Suppressor macrophage treated with lipopolysaccharide for 1 hour (primary cell): Measurements from ENCODE around the gene AHRR.
A peak's percentile ranks its signal among the peaks of the same experiment; 100 is the strongest.

Experiments used
- DNase-seq, 3 donors: peaks; one replicate each; pipeline ENCODE4 v3.0.0-alpha.2; 2020 to 2022

The AHRR gene

DNA sequence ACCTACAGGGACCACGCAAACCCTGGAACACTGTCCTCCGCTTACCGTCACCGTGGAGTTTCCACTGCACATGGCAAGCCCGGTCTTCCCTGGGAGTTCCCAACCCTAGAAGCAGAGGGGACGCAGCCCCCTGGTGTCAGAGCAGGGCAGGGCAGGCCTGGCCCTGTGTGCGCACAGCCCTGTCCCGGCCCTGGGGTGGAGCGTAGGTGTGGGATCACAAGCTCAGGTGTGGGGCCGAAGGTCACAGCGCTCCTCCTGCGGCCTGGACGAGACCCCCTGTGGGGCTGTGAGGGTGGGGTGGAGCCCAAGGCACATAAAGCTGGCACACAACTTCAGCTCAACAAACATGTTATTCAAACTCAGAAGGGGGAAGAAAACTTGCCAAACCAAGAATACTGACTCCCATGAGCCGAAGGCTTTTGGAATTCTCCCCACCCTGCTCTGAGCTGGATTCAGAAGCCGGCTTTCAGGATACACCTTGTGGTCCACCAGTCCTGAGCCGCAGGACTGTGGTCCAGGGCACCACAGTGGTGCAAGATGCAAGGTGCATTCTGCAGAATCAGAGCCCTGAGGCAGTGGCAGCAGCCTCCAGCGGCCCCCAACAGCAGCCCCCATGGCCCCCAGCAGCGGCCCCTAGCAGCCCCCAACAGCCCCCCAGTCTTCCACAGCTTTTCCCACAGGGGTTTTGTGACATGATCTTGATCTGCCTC, 109.6 kb downstream of the AHRR start:
- DNase-seq, result peak; percentile 64 to 77 (median 70)

DNA sequence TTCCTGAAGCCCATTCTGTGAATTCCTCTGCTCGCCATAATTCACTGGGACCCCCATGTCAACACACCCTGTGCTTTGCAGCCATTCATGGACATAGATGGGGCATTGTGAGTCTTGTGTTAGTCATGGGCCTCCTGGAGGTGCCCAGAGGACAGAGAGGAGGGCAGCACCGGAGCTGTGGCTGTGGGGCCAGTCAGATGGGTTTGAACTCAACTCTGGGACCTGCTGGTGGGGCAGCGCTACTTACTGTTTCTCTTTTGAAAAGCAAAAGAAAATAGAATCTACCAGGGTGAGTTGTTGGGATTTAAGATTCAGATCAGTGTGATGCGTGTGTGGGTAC, 110.2 kb downstream of the AHRR start:
- no peak for DNase-seq

DNA sequence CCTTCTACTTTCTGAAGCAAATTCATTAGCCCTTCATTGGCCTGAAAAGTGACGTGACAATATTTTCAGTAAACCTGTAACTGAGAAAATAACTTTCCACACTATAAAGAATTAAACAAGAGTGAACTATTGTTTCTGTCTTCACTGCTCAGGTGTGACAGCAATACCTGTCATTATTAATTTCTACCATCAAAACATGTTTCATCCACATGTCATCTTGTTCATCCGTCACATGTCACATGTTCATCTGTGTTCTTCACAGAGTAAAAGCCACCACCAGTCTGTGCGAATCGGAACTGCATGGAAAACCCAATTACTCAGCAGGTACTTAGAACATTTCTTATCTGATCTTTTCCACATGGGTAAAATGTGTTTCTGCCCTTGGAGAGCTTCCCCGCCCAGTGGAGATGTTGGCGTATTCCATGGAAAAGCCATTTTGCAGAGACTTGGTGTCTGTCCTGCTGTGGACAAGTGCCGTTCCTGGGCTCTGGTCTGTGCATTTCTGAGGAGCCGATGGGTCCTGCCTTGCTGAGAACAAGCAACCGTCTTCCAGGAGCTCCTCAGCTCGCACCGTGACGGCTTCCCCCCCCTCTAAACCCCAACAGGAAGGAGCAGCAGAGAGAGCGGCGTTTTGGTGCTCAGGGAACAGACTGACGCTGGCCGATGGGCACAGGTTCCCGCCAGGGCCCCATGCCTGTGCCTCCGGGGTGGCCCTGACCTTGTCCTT, 110.8 kb downstream of the AHRR start:
- DNase-seq, result no peak

DNA sequence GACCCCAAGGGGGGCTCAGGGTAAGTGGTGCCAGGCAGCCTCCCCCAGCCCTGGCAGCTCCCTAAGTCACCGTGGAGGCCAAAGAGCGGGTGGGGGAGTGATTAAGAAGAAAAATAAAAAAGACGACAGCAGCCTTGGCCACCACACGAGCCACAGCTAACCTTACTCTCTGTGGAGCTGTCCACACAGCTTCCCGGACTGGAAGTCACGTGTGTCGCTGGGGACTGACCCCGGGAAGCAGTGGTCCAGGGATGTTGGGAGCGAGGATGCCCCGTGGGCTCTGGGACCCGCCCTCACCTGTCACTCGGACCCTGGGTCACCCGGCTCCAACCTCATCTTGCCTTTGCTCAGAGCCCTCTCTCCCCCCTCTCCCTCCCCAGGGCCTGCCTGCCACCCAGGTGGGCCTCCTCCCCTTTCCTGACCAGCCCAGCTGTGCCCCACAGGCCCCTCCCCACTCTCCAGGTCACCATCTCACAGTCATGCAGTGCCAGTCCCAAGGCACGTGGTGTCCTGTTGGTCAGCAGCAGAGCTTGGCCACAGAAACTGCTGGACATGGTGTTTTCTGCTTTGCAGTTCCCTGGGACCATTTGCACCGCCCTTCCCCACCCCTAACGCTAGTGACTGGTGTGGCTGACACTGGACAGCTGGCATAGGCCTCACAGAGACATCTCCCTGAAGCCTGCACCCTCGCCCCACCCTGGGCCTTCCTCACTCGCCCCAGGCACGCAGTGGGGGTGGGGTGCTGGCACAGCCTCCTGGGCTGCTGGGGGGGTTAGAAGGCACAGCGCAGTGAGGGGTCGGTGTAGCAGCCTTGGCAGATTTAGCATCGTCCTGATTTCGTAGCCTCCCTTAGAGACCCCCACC, 111.6 kb downstream of the AHRR start:
- DNase-seq, result no peak

DNA sequence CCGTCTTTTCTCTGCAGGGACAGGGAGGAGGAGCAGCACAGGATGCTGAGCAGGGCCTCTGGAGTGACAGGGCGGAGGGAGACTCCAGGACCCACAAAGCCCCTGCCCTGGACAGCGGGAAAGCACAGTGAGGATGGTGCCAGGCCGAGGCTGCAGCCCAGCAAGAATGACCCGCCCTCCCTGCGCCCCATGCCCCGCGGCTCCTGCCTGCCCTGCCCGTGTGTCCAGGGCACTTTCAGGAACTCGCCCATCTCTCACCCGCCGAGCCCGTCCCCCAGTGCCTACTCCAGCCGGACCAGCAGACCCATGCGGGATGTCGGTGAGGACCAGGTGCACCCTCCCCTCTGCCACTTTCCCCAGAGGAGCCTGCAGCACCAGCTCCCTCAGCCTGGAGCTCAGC, 112.3 kb downstream of the AHRR start:
- no peak for DNase-seq

DNA sequence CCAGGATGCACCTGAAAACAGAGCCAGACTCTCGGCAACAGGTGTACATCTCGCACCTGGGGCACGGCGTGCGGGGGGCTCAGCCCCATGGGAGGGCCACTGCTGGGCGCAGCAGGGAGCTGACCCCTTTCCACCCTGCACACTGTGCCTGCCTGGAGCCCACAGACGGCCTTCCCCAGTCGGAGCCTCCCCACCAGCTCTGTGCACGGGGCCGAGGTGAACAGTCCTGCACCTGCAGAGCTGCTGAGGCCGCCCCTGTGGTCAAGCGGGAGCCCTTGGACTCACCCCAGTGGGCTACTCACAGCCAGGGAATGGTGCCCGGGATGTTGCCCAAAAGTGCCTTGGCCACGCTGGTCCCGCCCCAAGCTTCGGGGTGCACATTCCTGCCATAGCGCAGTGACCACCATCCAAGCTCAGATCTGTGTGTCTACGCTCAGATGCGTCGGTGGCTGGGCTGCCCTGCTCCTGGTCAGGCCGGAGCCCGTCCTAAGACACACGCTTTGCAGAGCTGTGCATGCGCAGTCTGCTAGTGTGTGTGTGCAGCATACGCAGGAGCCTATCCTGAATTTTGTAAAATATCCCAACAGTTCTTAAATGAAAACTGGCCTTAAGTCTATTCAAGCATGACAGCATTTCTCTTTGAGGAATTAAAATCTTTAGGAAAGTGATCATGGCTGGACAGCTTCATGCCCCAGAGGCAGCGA, 113.1 kb downstream of the AHRR start:
- DNase-seq, result no peak

DNA sequence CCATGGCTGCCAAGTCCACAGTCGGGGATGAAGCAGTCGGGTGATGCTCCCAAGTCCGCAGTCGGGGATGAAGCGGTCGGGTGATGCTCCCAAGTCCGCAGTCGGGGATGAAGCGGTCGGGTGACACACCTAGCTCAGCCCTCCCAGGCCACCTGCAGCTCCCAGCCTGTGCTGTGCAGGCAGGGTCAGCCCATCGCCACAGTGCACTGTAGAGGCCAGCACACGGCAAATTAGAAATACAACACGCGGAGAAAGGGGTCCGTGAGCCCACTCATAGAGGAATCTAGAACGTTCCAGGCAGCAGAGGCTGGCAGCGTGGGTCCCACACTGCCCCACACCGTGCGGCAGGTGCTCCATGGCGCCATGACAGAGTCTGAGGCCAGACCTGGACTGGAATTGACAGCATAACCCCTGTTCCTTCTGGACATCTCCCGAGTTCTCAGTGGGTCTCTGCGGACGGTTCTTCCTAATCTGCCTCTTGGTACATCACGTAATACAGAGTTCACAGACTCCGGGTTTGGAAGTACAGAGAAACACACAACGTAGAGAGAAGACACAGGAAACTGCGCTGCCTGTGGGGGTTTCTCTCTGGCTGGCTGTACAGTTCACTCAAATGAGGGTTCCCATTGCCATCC, 113.8 kb downstream of the AHRR start:
- no peak for DNase-seq

DNA sequence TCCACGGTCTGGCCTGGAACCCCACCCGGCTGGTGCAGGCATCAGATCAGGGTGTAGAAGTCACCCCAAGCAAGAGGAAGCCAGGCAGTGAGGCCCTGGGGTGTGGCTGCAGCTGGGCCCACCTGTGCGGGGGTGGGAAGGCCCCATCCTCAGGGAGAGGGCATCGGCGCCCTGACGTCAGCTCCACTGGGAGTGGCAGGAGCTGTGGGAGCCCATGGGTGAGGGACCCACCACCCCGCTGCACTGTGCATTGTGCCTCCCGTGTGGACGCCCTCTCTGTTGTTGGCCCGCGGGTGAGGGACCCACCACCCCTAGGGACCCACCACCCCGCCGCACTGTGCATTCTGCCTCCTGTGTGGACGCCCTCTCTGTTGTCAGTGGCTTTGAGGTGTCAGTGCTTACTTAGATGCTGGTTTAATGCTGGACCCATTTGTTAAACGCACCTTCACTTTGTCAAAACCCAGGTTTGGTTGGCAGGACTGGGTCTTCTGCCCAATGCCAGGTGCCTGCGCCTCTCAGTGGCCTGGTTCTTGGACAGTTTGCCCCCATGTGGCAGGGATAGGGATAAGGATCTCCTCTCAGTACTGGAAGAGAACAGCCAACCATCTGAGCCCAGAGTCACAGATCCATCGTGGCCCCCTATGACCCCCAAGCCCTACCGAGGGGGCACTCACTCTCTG, 114.6 kb downstream of the AHRR start:
- DNase-seq, result peak in 2 of 3 donors; percentile 20 to 49

DNA sequence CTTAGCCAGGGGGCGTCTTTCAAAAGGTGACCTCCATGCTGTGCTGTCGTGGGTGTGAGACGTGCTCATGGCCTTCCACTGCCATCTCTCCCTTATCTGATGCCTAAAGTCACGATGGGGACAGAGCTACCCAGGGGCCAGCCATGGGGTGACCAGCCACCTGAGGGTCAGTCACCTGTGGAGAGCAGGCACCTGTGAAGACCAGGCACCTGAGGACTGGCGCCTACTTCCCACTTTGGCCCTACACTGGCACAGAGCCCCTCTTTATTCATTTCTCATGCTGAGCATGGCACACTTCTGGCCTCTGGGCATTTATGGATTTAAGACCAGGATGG, 115.1 kb downstream of the AHRR start:
- no peak for DNase-seq

DNA sequence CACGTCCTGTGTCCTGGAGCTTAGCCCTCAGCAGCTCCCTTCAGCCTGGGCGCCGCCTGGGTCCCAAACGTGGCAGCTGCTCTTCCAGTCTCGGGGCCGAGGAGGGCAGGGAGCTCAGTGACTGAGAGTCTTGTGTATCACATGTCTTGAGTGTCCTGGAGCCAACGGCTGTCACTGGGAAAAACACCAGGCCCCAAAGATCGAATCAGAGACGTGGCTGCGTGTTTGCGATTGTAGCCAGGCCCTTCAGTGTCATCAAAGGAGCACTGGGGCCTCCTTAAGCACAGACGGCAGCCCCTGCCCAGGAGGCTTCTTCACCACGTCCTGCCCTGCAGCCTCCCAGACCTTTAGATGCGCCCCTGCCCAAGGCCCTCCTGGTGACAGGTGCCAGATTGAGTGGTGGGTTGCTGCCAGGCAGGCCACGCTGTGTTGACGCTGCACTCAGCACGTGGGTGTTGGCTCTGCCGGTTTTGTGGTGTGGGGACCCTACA, 115.8 kb downstream of the AHRR start:
- no peak for DNase-seq

DNA sequence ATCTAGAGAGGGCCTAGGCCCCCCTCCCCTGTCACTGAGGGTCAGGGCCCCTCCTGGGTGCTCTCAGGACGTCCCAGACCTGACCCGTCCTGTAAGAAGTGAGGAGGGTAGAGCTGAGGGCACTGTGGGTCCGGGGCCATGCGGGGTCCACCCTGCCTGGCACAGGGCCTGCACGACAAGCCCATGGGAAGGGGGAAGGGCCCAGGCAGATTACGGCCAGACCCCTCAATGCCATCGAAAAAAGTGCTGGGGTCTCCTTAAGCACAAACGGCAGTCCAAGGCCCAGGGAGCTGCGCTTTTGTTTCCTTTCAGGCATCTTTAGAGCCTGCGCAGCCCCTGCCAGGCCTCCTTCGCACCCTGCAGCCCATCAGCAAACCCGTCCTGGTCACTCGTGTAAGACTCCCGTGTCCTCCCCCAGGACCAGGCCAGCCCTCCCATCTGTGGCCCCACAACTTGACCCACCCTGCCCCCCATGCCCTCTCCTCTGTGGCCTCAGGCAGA, 117.0 kb downstream of the AHRR start:
- DNase-seq, result no peak

DNA sequence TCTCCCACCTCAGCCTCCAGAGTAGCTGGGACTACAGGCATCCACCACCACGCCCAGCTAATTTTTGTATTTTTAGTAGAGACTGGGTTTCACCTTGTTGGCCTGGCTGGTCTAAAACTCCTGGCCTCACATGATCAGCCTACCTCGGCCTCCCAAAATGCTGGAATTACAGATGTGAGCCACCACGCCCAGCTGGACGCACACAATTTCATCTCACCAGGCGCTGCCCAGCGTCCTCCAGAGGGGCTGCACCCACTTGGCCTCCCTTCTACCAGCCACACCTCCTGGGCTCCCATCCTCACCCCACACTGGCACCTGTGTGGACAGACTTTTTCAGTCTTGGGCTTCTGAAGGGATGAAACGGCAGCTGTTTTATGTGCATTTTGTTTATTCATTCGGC, 117.7 kb downstream of the AHRR start:
- no peak for DNase-seq

DNA sequence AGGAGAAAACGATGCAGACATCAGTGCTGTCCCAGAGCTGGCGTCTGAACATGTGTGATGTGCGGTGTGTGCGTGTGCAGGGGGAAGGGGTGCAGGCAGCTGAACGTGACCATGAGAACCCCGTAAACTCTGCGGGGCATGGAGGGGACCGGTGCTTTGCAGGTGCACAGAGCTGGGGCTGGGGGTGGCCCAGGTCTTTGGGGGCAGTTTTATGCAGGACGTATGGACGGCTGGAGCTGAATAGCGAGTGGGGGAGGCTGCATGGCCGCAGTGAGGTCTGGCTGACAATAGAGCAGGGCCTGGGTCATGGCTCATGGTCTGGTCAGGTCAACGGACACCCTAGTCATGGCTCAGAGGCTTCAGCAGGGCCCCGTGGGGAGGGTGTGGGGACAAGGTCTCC, 118.1 kb downstream of the AHRR start:
- DNase-seq, result no peak

DNA sequence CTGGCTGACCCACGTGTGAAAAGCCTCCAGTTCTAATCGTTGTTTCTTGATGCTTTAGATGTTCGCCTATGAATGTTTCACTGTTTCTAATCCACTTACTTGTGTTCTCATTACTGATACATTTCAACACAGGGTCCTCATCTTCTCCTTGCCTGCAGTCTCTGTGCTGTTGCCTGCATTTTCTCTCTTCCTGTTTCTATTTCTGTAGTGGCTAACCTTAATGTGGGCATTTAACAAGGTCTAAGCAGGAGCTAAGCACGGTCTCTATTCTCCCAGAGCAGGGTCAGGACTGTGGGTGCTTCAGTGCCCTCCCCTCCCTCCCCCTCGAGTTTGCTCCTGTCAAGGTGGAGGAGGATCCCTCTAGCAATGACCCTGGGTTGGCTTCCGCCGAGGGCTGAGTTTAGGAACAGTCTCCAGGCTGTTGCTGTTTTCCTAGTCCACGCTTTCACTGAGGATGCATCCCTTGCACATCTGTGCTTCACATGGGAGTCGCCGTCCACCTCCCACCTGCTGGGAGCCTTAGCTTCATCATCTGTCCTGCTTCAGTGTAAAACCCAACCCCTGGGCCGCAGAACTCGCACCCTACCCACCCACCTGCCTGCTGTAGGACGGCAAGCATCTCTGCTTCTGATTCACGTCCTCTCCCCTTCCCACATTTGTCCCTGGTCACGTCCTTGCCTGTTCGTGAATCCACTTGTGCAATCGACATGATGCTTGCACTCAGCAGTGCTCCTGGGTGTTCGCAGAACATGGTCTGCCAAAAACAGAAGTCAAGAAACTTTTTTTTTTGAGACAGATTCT, 119.1 kb downstream of the AHRR start:
- peak; percentile 35 to 59 (median 46) for DNase-seq

DNA sequence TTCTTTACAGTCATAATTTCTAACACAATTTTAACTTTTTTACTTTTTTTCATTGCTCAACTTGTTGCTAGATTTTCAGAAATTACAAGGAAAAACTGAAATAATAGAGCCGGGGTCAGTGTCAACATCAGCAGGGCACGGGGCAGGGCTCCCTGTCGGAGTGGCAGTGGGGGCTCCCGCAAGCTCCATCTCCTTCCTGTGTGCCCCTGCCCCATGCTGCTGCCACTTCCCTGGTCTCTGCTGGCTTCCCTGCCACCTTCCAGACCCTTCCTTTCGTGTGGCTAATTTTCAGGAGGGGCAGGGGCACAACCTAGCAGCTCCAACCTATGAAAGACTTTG, 120.5 kb downstream of the AHRR start:
- DNase-seq, result no peak

DNA sequence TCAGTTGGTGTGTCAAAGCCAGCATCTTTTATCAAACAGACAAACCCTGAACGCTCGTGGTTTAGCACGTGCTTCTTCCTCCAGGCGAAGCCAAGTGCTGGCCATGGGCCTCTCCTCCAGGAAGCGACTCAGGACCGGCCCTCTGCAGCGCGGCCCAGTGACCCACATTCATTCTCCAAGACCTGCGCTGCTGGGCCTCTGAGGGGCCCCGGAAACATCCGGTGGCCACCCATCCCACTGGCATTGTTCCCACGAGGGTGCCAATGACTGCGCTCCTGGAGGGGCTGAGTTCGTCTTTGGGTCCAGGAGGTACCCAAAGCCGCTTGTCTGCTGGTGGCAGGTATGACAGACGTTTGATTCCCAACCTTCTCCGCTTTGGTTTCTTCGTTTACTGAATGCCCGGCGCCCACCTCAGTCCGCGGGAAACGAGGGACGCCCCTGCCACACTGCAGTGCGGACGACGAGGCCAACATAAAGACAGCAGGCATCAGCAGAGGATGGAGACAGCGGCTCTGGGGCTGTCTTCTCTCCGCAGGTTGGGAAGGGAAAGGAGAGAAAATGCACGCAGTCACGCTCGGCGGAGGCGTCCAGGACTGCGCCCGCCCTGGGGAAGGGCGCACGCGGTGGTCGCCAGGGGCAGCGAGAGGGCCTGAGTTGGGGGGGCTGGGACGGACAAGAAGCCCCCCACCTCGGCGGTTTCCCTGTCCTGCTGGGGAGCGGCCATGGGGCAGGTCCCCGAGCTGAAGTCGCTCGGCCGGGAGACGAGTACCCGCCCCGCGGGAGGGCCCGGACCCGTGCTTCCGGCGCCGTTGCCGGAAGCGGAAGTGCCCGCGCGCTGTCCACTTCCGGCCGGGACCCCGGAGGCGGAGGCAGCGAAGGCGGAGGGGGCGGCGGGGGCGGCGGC, 121.1 kb downstream of the AHRR start, which contains the start of gene EXOC3:
EXOC3 (plus strand) TSS at position 842 of the 904 bp plus-strand sequence. CDS start 3,030 bp downstream, outside the sequence.
- peak; percentile 76 to 92 (median 87) for DNase-seq

DNA sequence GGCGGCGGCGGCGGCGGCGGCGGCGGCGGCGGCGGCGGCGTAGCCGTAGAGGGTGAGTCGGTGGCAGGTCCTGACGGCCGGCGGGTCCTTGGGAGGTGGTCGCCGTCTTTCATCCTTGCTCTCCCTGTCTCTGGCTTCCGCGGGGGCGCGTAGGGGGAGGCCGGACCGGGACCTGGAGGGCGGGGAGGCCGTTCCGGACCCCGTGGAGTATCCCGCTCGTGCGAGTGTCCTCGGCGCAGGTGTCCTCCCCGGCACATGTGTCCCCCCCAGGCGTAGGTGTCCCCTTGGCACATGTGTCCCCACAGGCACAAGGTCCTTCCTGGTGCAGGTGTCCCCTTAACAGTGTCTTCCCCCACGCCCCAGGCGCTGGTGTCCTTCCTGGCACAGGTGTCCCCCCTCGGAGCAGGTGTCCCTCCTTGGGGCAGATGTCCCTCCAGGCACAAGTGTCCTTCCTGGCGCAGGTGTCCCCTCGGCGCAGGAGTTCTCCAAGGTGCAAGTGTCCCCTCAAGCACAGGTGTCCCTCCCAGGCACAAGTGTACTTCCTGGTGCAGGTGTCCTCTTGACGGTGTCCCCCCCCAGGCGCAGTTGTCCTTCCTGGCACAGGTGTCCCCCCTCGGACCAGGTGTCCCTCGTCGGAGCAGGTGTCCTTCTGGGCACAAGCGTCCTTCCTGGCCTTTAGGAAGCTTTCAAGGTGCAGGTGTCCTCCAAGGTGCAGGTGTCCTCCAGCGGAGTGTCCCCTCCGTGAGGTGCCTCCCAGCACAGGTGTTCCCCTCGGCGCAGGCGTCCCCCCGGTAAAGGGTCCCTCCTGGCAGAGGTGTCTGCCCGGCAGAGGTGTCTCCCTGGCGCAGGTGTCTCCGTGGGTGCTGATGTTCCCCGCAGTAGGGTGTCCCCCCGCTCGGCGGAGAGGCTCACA, 122.0 kb downstream of the AHRR start:
- DNase-seq, result peak in 1 of 3 donors; percentile 20

DNA sequence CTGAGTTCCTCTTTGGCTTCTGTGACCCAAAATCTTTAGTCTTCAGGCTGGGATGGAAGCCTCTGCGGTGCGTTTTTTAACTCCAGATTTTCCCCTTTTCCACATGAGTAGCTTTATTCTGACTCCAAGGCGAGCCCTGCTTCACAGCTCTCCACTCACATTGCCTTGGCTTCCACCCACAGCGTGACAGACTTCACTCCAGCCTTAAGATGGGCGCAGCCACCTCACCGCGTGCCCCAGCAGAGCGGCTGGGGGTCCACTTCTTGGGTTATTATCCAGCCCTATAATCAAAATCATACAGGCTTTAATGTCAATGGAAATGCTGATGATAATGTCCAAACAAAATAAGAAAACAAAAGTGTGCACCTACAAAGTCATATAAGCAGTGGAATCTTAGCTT, 122.7 kb downstream of the AHRR start:
- no peak for DNase-seq

DNA sequence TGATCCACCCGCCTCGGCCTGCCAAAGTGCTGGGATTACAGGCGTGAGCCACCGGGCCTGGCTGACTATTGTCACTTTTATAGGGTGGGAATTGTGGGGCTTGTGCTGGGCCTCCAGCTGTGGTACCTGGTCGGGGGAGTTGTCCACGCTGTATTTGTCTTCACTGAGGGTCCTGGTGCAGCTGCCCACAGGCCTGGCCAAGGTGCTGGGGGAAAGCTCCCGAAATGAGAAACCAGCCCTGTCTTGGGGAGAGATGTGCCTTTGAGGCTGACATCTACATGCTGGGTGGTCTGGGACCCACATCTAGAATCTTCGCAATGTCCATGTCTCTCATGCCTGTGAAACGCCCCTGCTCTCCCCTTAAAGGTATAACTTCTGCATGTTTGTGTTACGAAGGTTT, 124.1 kb downstream of the AHRR start:
- no peak for DNase-seq
